Lower leg skin (tissue), 3 donors: ENCODE measurements around the gene CACNG6.

Experiments used
- CTCF ChIP-seq, 3 donors: fragments of 450-650 bp; IDR thresholded peaks; one replicate each; pipeline ENCODE4 v1.5.1; 2016; ENCODE audit warnings: antibody characterized with exemption in 3 of 3, mild to moderate bottlenecking in 3 of 3, moderate library complexity in 2 of 3
- POLR2A ChIP-seq, 2 donors: fragments of 450-650 bp; IDR thresholded peaks; one replicate each; pipeline ENCODE4 v1.6.1; 2016 to 2017; ENCODE audit warnings: antibody characterized with exemption in 2 of 2, mild to moderate bottlenecking in 1 of 2, moderate library complexity in 1 of 2

GRCh38 chr19:53992211-53992610, 774 bp downstream of the CACNG6 start:
- TF ChIP-seq CTCF (IDR thresholded peaks at IDR 0.05) (no peak), POLR2A (IDR thresholded peaks at IDR 0.05) (no peak)
